ENCODE results near the gene KLF7. TPM values are rescaled to one million over a fixed set of nuclear protein-coding genes. Genes with fewer than 3 reads are reported as not detected.

Gene KLF7
- total and polyA plus RNA-seq, 2 donors (not counting 3 experiments of a cell fraction or from before 2014, with no cell fraction given): 32.8 to 42.9 TPM

DNA sequence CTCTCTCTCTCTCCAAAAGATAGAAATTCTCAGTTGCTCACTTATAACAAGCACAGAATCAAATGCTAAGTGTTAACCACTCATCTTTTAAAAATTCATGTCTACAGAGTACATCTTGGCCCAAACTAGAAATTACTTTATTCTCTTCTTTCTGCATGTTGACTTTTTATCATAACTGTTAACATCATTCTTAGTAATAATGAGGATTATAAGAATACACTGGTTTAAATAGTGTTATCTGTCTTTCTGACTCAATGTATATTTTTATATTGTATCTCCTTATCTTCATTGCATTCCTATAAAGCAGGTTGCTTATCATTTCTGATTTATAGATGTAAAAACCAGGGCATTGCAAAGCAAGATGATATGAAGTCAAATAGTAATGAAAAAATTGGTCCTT is 17.8 kb upstream of the KLF7 start:
- Histone ChIP-seq H2AFZ (ENCODE audit: low read depth, low read length) (no peak overlapping the region), H3K79me2 (ENCODE audit: control insufficient read depth, insufficient read depth, low read length) (no peaks in the 10 kb centered on the region), H3K27me3 (ENCODE audit: control insufficient read depth in 2 of 2, insufficient read depth in 2 of 2, low read length in 2 of 2) (no peaks in the 10 kb centered on the region), H4K20me1 (replicated peaks; ENCODE audit: control insufficient read depth, extremely low read depth, insufficient read depth, low read length) (no peaks in the 10 kb centered on the region), H3K4me2 (ENCODE audit: insufficient read depth, low read length) (no peak overlapping the region), H3K36me3 (ENCODE audit: control insufficient read depth in 2 of 2, extremely low read depth in 1 of 2, insufficient read depth in 2 of 2, low read length in 2 of 2) (no peaks in the 10 kb centered on the region), H3K4me1 (ENCODE audit: control insufficient read depth, extremely low read depth, insufficient read depth, low read length) (peaks cover 2% of the 10 kb centered on the region), H3K9ac (replicated peaks; ENCODE audit: extremely low read depth, insufficient read depth, low read length) (no peak overlapping the region), H3K27ac (ENCODE audit: insufficient read depth, low read depth, low read length) (no peak overlapping the region), H3K9me1 (replicated peaks; ENCODE audit: control insufficient read depth, extremely low read depth, insufficient read depth, low read length) (no peaks in the 10 kb centered on the region), H3K4me3 (replicated peaks in 1 of 3; ENCODE audit: insufficient read depth in 1 of 3, low read depth in 1 of 3, low read length in 3 of 3) (no peak overlapping the region), H3K9me3 (replicated peaks; ENCODE audit: control insufficient read depth, insufficient read depth, low read length) (no peaks in the 10 kb centered on the region)
- no peak for DNase-seq (ENCODE audit: low read depth, low spot score)
- dilution Hi-C loops (cut with MboI; ENCODE audit: extremely low pct_ligation_motif_present, low sequenced_read_pairs) (no loop called here), intact Hi-C loops (cut with micrococcal nuclease) (no loop called here)
- TF ChIP-seq POLR2A (IDR thresholded peaks at IDR 0.05; ENCODE audit: low read depth, low read length): no peak
- no peak for TF ChIP-seq JUN (IDR thresholded peaks at IDR 0.05; ENCODE audit: borderline replicate concordance, insufficient read depth, insufficient read length, low read depth)
- TF ChIP-seq FOS (IDR thresholded peaks at IDR 0.05; ENCODE audit: borderline replicate concordance, insufficient read depth, low read length): no peak
- TF ChIP-seq POLR2AphosphoS5 (IDR thresholded peaks at IDR 0.05; ENCODE audit: insufficient read depth, low read depth, low read length): no peak
- TF ChIP-seq, protein P1, sequence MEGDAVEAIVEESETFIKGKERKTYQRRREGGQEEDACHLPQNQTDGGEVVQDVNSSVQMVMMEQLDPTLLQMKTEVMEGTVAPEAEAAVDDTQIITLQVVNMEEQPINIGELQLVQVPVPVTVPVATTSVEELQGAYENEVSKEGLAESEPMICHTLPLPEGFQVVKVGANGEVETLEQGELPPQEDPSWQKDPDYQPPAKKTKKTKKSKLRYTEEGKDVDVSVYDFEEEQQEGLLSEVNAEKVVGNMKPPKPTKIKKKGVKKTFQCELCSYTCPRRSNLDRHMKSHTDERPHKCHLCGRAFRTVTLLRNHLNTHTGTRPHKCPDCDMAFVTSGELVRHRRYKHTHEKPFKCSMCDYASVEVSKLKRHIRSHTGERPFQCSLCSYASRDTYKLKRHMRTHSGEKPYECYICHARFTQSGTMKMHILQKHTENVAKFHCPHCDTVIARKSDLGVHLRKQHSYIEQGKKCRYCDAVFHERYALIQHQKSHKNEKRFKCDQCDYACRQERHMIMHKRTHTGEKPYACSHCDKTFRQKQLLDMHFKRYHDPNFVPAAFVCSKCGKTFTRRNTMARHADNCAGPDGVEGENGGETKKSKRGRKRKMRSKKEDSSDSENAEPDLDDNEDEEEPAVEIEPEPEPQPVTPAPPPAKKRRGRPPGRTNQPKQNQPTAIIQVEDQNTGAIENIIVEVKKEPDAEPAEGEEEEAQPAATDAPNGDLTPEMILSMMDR (IDR thresholded peaks at IDR 0.05; ENCODE audit: extremely low read depth in 1 of 2, insufficient read depth in 1 of 2, low read depth in 1 of 2, low read length in 2 of 2): no peak
- TF ChIP-seq EZH2 (IDR thresholded peaks at IDR 0.05; ENCODE audit: borderline replicate concordance, low read depth, low read length, severe bottlenecking): no peak
- no peak for TF ChIP-seq GATA2 (IDR thresholded peaks at IDR 0.05; ENCODE audit: insufficient read depth, insufficient read length, low read depth, low read length)
- no peak for TF ChIP-seq MYC (IDR thresholded peaks at IDR 0.05; ENCODE audit: low read depth, low read length)
- TF ChIP-seq MAX (IDR thresholded peaks at IDR 0.05; ENCODE audit: insufficient read depth, insufficient read length): no peak
- no peak for FAIRE-seq
- ChIA-PET POLR2A (no interaction called here), CTCF (no interaction called here)
- no TSS peak for BruUV-seq (replicated peaks)
